PC-3 (cell line): ENCODE results near the gene SLC39A5. TPM values are rescaled to one million over a fixed set of nuclear protein-coding genes. Genes with fewer than 3 reads are reported as not detected.

Experiments used
- ATAC-seq: fragments of 200-7000 bp; cut with Tn5 transposase; 2 replicates; pipeline ENCODE4 v1.9.1; 2020; ENCODE audit warnings: mild to moderate bottlenecking, moderate library complexity
- BruUV-seq: library from RNA; stranded (reverse); fragments of 400-500 nt; replicated peaks from 2 replicates; lab custom pipeline; 2021; lab: Mats Ljungman, UMichigan
- CTCF ChIA-PET: fragments of 300-600 bp; sonication (Branson Sonifier 250); formaldehyde crosslinking; loops from one replicate; lab custom pipeline; 2022; ENCODE audit warnings: antibody characterized with exemption; lab: Charles Lee
- POLR2A ChIA-PET: fragments of 300-600 bp; sonication (Branson Sonifier 250); formaldehyde crosslinking; loops from one replicate; lab custom pipeline; 2022; ENCODE audit warnings: antibody characterized with exemption; ENCODE audit not compliant: unreplicated experiment; lab: Charles Lee
- DNase-seq: peaks from one replicate; pipeline ENCODE4 v3.0.0-alpha.2; 2015
- H2AFZ ChIP-seq: fragments of 300-600 bp; sonication (generic); 2 replicates; pipeline ENCODE4 v1.6.0; 2016; ENCODE audit warnings: antibody characterized with exemption, low read length
- H3F3A ChIP-seq: fragments of 300-600 bp; sonication (generic); one replicate; pipeline ENCODE4 v1.6.0; 2017; ENCODE audit warnings: antibody characterized with exemption, low read length, control low read depth, mild to moderate bottlenecking; ENCODE audit not compliant: unreplicated experiment
- H3K27ac ChIP-seq: fragments of 300-600 bp; sonication (generic); 2 replicates; pipeline ENCODE4 v1.5.1; 2016; ENCODE audit warnings: mild to moderate bottlenecking, low read length
- H3K27me3 ChIP-seq: fragments of 300-600 bp; sonication (generic); 2 replicates; pipeline ENCODE4 v1.6.1; 2016; ENCODE audit warnings: low read length, mixed read lengths
- H3K36me3 ChIP-seq: fragments of 300-600 bp; sonication (generic); 2 replicates; pipeline ENCODE4 v1.6.1; 2016; ENCODE audit warnings: low read depth, mixed run types, low read length, mixed read lengths
- H3K4me1 ChIP-seq: fragments of 300-600 bp; sonication (generic); 2 replicates; pipeline ENCODE4 v1.5.1; 2016; ENCODE audit warnings: low read length; ENCODE audit not compliant: insufficient read depth
- H3K4me2 ChIP-seq: fragments of 300-600 bp; sonication (generic); 2 replicates; pipeline ENCODE4 v1.6.0; 2016; ENCODE audit warnings: low read length
- H3K4me3 ChIP-seq: fragments of 300-600 bp; sonication (generic); 2 replicates; pipeline ENCODE4 v1.5.1; 2016; ENCODE audit warnings: mild to moderate bottlenecking, low read length, mixed read lengths
- H3K79me2 ChIP-seq: fragments of 300-600 bp; sonication (generic); 2 replicates; pipeline ENCODE4 v1.6.1; 2017; ENCODE audit warnings: low read length, mixed read lengths
- H3K9ac ChIP-seq: fragments of 300-600 bp; sonication (generic); 2 replicates; pipeline ENCODE4 v1.6.0; 2016; ENCODE audit warnings: mild to moderate bottlenecking, low read length
- H3K9me2 ChIP-seq: fragments of 300-600 bp; sonication (generic); replicated peaks from 2 replicates; pipeline ENCODE4 v1.6.1; 2016; ENCODE audit warnings: mixed run types, low read length, mixed read lengths
- H3K9me3 ChIP-seq: fragments of 300-600 bp; sonication (generic); 2 replicates; pipeline ENCODE4 v1.6.1; 2016; ENCODE audit warnings: low read length, mixed read lengths
- H4K20me1 ChIP-seq: fragments of 300-600 bp; sonication (generic); 2 replicates; pipeline ENCODE4 v1.6.1; 2016; ENCODE audit warnings: low read length, mixed read lengths
- EZH2 ChIP-seq: fragments of 300-600 bp; sonication (generic); IDR thresholded peaks from one replicate; pipeline ENCODE4 v1.6.1; 2017; ENCODE audit warnings: antibody characterized with exemption, mild to moderate bottlenecking, low read length; ENCODE audit not compliant: unreplicated experiment
- EZH2phosphoT487 ChIP-seq: fragments of 300-600 bp; sonication (generic); IDR thresholded peaks from 2 replicates; pipeline ENCODE4 v1.6.1; 2018; ENCODE audit warnings: mild to moderate bottlenecking, antibody characterized with exemption, low read length, borderline replicate concordance
- intact Hi-C: fragments of 100-400 bp; cut with micrococcal nuclease; formaldehyde crosslinking; loops from 2 replicates; pipeline ENCODE4 v1.9.0; 2023
- total RNA-seq: library from RNA; depleted of rRNA; stranded (reverse); fragments of >200 nt; gene quantifications from 2 replicates; pipeline ENCODE4 v1.2.3, GENCODE V29; 2014
- TF ChIP-seq, protein P1 (sequence below): fragments of 300-600 bp; sonication (generic); conservative IDR thresholded peaks from 2 replicates; pipeline ENCODE4 v1.5.1; 2017; ENCODE audit warnings: antibody characterized with exemption, low read depth, mild to moderate bottlenecking, low read length

The SLC39A5 gene
- total RNA-seq, 1 experiment from 2014 or later = 0.18 TPM

GRCh38 chr12:56247923-56248322 is 18.1 kb downstream of the SLC39A5 start:
- BruUV-seq = no TSS peak
- Histone ChIP-seq H3K4me2 (no peak overlapping the region), H3K9me3 (no peaks in the 10 kb centered on the region), H2AFZ (no peak overlapping the region), H3K27ac (no peak overlapping the region), H3K79me2 (no peaks in the 10 kb centered on the region), H3K4me3 (no peak overlapping the region), H4K20me1 (no peaks in the 10 kb centered on the region), H3K27me3 (no peaks in the 10 kb centered on the region), H3K4me1 (no peaks in the 10 kb centered on the region), H3K36me3 (peaks cover 55% of the 10 kb centered on the region), H3K9me2 (no peaks in the 10 kb centered on the region), H3K9ac (no peak overlapping the region), H3F3A (no peaks in the 10 kb centered on the region)
- ATAC-seq (no peak), DNase-seq (no peak)
- TF ChIP-seq EZH2phosphoT487 (no peak), EZH2 (no peak)
- TF ChIP-seq, protein P1, sequence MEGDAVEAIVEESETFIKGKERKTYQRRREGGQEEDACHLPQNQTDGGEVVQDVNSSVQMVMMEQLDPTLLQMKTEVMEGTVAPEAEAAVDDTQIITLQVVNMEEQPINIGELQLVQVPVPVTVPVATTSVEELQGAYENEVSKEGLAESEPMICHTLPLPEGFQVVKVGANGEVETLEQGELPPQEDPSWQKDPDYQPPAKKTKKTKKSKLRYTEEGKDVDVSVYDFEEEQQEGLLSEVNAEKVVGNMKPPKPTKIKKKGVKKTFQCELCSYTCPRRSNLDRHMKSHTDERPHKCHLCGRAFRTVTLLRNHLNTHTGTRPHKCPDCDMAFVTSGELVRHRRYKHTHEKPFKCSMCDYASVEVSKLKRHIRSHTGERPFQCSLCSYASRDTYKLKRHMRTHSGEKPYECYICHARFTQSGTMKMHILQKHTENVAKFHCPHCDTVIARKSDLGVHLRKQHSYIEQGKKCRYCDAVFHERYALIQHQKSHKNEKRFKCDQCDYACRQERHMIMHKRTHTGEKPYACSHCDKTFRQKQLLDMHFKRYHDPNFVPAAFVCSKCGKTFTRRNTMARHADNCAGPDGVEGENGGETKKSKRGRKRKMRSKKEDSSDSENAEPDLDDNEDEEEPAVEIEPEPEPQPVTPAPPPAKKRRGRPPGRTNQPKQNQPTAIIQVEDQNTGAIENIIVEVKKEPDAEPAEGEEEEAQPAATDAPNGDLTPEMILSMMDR = no peak
- ChIA-PET POLR2A (interaction anchor here (0.5 kb wide), 1 partner anchor 174 kb away, joined by 3 read pairs; no protein-coding TSS in a partner anchor), CTCF (interaction anchor here (0.6 kb wide), 1 partner anchor 18 kb away, joined by 3 read pairs; the partner anchor contains the start of gene SLC39A5)
- intact Hi-C loops = no loop called here

- no TSS peak for BruUV-seq
- H4K20me1 ChIP-seq = no peaks in the 10 kb centered on the region
- ChIA-PET POLR2A (no interaction called here), CTCF (interaction anchor here (0.6 kb wide), 1 partner anchor 19 kb away, joined by 3 read pairs; the partner anchor contains the start of gene SLC39A5)
- H3K27me3 ChIP-seq = no peaks in the 10 kb centered on the region
- DNase-seq (no peak), ATAC-seq (no peak)
- no peaks in the 10 kb centered on the region for H3F3A ChIP-seq
- H3K9me2 ChIP-seq = no peaks in the 10 kb centered on the region
- no peaks in the 10 kb centered on the region for H3K4me1 ChIP-seq
- no peak overlapping the region for H2AFZ ChIP-seq
- no peak overlapping the region for H3K27ac ChIP-seq
- no peak overlapping the region for H3K4me2 ChIP-seq
- H3K9ac ChIP-seq = no peak overlapping the region
- H3K79me2 ChIP-seq = no peaks in the 10 kb centered on the region
- H3K4me3 ChIP-seq = no peak overlapping the region
- peaks cover 59% of the 10 kb centered on the region for H3K36me3 ChIP-seq
- TF ChIP-seq EZH2phosphoT487 (no peak), EZH2 (no peak)
- TF ChIP-seq, protein P1 = no peak
- H3K9me3 ChIP-seq = no peaks in the 10 kb centered on the region
- intact Hi-C loops = no loop called here
Observed at GRCh38 chr12:56248711-56249110, 18.9 kb downstream of the SLC39A5 start.

GRCh38 chr12:56252649-56253048 is 22.8 kb downstream of the SLC39A5 start:
- ATAC-seq (no peak), DNase-seq (no peak)
- Histone ChIP-seq H3K79me2 (peaks cover 27% of the 10 kb centered on the region), H3K9me2 (no peaks in the 10 kb centered on the region), H4K20me1 (peaks cover 12% of the 10 kb centered on the region; the same call in 1 of the 2 replicates), H3F3A (no peaks in the 10 kb centered on the region), H3K9me3 (no peaks in the 10 kb centered on the region), H3K27ac (no peak overlapping the region), H3K4me1 (peaks cover 14% of the 10 kb centered on the region), H2AFZ (no peak overlapping the region), H3K36me3 (peaks cover 59% of the 10 kb centered on the region), H3K4me2 (no peak overlapping the region), H3K27me3 (no peaks in the 10 kb centered on the region), H3K9ac (no peak overlapping the region), H3K4me3 (no peak overlapping the region)
- intact Hi-C loops = no loop called here
- POLR2A ChIA-PET = no interaction called here
- no peak for TF ChIP-seq EZH2phosphoT487
- TF ChIP-seq EZH2 = no peak
- TF ChIP-seq, protein P1 = no peak
- no TSS peak for BruUV-seq
- CTCF ChIA-PET = no interaction called here
